Breast epithelium (tissue), 3 donors: ENCODE results near the gene RHBDD3.

Experiments used
- CTCF ChIP-seq, 3 donors: fragments of 450-650 bp; IDR thresholded peaks; one replicate each; pipeline ENCODE4 v1.5.1; 2016 to 2017; ENCODE audit warnings: antibody characterized with exemption in 3 of 3, mild to moderate bottlenecking in 3 of 3, moderate library complexity in 3 of 3
- POLR2AphosphoS5 ChIP-seq, 3 donors: sonication (generic); formaldehyde crosslinking; IDR thresholded peaks; one replicate each; pipeline ENCODE4 v1.6.1; 2017; ENCODE audit warnings: antibody characterized with exemption in 3 of 3

DNA sequence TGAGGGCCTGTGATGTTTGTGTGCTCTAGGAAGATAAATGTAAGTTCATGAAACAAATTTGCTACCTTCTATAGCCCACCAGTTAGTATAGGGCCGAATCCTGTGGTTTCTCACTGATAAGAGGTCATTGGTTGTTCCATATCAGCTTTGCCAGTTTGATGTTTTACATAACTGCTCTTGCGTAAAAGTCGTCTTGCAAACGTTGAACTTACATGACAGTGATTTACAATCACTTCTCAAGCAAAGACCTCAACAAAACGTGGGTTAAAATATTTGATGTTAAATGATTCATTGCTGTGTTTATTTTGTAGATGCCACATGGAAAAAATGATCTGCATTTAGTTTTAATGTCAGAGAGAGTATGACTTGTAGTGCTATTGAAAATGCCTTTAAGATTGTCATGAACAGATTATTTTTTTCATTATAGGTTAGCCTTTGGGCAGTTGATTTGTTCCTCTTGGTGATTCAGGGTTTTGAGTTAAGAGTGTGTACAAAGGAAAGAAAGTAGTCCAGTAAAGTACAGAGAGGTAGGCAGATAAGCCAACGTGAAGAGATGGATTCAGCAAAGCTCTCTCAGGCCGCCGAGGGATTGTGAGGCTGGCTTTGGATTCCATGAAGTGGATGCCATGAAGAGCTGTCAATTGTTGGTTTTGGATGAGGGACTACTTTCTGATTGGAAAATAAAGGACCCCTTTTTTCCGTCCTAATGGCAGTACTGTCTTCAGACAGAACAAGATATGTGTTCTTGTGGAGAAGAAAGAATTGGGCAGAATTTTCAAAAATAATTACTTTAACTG is 2.9 kb upstream of the RHBDD3 start:
- TF ChIP-seq CTCF (IDR thresholded peaks at IDR 0.05) (no peak), POLR2AphosphoS5 (IDR thresholded peaks at IDR 0.05) (no peak)
